IPS DF 4.7 (cell line): ENCODE results near the gene SLC31A2.

Experiments used
- DNase-seq: peaks from one replicate; pipeline ENCODE4 v3.0.0-alpha.2; 2013; ENCODE audit warnings: low spot score; ENCODE audit errors: extremely low read depth

Gene SLC31A2

GRCh38 chr9:113185271-113185670 lies 34.5 kb downstream of the SLC31A2 start:
- no peak for DNase-seq

DNA sequence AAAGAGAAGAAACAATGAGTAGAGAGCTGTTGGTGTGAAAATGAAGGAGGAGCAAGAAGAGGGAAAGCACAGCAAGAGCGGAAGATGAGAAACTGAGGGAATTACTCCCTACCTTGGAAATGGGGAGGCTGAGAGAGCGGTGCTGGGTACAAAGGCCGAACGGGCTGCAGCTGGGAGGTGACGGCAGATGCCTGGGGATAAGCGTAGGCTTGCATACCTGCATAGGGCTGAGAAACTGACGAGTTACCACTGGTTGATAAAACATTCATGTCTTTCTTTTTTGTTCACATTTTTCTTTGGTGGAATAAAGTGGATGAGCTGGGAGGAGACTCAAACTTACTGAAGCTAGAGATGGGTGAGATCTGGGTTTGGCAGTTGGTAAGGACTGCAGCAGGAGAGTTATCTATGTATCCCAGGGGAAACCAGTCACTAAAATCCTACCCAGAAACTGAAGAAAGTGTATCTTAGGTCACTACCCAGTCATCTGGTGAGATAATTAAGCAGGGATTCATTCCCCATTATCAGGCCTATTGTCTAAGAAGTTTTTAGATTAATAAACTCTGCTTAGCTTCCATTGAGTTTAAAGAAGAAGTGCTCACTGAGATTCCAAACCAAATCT lies 35.4 kb downstream of the SLC31A2 start:
- no peak for DNase-seq

- no peak for DNase-seq
Observed at GRCh38 chr9:113187929-113188595, 37.3 kb downstream of the SLC31A2 start.

- DNase-seq: no peak
Observed at GRCh38 chr9:113192455-113192854, 41.6 kb downstream of the SLC31A2 start.

DNA sequence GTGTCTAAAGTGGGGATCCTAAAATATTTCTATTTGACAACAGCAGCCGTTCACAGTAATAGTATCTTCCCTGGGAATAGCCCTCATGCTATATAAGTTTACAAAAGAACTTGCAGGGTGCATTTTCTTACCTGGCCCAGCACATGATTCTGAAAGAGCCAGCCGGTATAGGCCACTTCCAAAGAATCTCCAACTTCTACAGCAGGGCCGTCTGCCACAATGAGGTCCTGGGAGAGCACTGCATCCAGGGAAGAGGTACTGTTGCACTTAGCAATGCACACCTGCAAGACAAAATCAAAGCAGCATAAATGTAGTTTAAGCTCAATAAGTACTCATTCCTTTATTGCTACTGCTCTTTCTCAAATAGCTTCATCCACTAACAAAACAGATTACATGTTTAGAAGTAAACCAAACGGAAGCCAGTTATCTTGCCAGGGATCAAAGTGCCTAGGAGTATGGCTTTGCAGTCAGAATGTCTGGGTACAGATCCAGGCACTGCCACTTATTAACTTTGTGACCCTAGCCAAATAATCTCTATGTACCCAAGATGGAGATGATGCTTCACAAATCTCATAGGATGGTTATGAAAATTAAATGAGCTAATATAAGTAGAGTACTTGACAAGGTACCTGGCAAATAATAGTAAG lies 49.0 kb downstream of the SLC31A2 start:
- no peak for DNase-seq

DNA sequence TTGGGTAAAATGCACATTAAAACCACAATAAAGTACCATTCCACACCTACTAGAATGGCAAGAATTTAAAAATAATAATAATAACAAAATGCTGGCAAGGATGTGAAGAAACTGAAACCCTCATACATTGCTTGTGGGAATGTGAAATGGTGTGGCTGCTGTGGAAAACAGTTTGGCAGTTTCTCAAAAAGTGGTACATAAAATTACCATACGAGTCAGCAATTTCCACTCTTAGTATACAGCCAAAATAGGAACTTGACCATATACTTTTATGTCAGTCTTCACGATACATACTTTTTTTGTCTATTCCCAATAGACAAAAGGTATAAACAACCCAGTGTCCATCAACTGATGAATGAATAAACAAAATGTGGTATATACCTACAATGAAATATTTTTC lies 54.6 kb downstream of the SLC31A2 start:
- DNase-seq: no peak

GRCh38 chr9:113205861-113206260 lies 55.1 kb downstream of the SLC31A2 start:
- DNase-seq: no peak

DNA sequence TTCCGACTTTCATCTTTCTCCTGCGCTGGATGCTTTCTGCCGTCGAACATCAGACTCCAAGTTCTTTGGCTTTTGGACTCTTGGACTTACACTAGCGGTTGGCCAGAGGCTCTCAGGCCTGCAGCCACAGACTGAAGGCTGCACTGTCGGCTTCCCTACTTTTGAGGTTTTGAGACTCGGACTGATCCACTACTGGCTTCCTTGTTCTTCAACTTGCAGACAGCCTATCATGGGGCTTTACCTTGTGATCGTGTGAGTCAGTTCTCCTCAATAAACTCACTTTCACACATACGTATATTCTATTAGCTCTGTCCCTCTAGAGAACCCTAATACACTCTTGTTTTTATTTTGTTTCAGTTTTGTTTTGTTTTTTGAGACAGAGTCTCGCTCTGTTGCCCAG lies 60.0 kb downstream of the SLC31A2 start:
- DNase-seq: no peak
